GM21825 (cell line): ENCODE measurements around the gene AMMECR1L.

Source experiments
- ATAC-seq: cut with Tn5 transposase; IDR thresholded peaks from one replicate; pipeline ENCODE4 v1.9.1; 2021; ENCODE audit warnings: mild to moderate bottlenecking, moderate library complexity; ENCODE audit not compliant: unreplicated experiment

The AMMECR1L gene

GRCh38 chr2:127887082-127887775, 1.5 kb upstream of the AMMECR1L start:
- no peak for ATAC-seq

GRCh38 chr2:127886593-127886935, 808 bp upstream of the AMMECR1L start:
- peak; percentile 31 for ATAC-seq

GRCh38 chr2:127884861-127885740, 655 bp downstream of the AMMECR1L start:
- peak; percentile 17 for ATAC-seq

GRCh38 chr2:127884436-127884835, 1.3 kb downstream of the AMMECR1L start:
- no peak for ATAC-seq

- ATAC-seq = no peak
Measured at GRCh38 chr2:127879899-127880298, 5.9 kb downstream of the AMMECR1L start.

- ATAC-seq = no peak
Measured at GRCh38 chr2:127877626-127878025, 8.1 kb downstream of the AMMECR1L start.

- no peak for ATAC-seq
Measured at GRCh38 chr2:127877136-127877535, 8.6 kb downstream of the AMMECR1L start.

- peak; percentile 65 for ATAC-seq
Measured at GRCh38 chr2:127874378-127875269, 11.1 kb downstream of the AMMECR1L start.

GRCh38 chr2:127873707-127874303, 12.0 kb downstream of the AMMECR1L start:
- ATAC-seq = no peak

GRCh38 chr2:127872354-127872753, 13.4 kb downstream of the AMMECR1L start:
- ATAC-seq = no peak

GRCh38 chr2:127865926-127866325, 19.8 kb downstream of the AMMECR1L start:
- no peak for ATAC-seq

GRCh38 chr2:127864877-127865276, 20.9 kb downstream of the AMMECR1L start:
- ATAC-seq = no peak

GRCh38 chr2:127862228-127862627, 23.5 kb downstream of the AMMECR1L start:
- ATAC-seq = no peak

- ATAC-seq = no peak
Measured at GRCh38 chr2:127860130-127860529, 25.6 kb downstream of the AMMECR1L start.

- no peak for ATAC-seq
Measured at GRCh38 chr2:127859712-127860085, 26.1 kb downstream of the AMMECR1L start.

GRCh38 chr2:127857265-127857808, 28.4 kb downstream of the AMMECR1L start:
- no peak for ATAC-seq

- no peak for ATAC-seq
Measured at GRCh38 chr2:127853671-127854070, 32.1 kb downstream of the AMMECR1L start.

GRCh38 chr2:127852388-127852787, 33.4 kb downstream of the AMMECR1L start:
- ATAC-seq = no peak

GRCh38 chr2:127847931-127848330, 37.8 kb downstream of the AMMECR1L start:
- ATAC-seq = no peak

- ATAC-seq = no peak
Measured at GRCh38 chr2:127844973-127845372, 40.8 kb downstream of the AMMECR1L start.

GRCh38 chr2:127843677-127844076, 42.1 kb downstream of the AMMECR1L start:
- no peak for ATAC-seq
